Sigmoid colon (tissue), 3 donors: ENCODE results near the gene DNAL1.

Experiments used
- POLR2A ChIP-seq, 2 donors: fragments of 450-650 bp; IDR thresholded peaks; one replicate each; pipeline ENCODE4 v1.6.1; 2016; ENCODE audit warnings: antibody characterized with exemption in 2 of 2, mild to moderate bottlenecking in 2 of 2, moderate library complexity in 2 of 2
- TF ChIP-seq, protein P1 (sequence below), 4 experiments: fragments of 450-650 bp in 3 of 4; fragments of 200-600 bp in 1 of 4; IDR thresholded peaks; one replicate each; pipeline ENCODE4 v1.5.1; 2016 to 2019; ENCODE audit warnings: antibody characterized with exemption in 4 of 4, mild to moderate bottlenecking in 3 of 4, moderate library complexity in 2 of 4

DNA sequence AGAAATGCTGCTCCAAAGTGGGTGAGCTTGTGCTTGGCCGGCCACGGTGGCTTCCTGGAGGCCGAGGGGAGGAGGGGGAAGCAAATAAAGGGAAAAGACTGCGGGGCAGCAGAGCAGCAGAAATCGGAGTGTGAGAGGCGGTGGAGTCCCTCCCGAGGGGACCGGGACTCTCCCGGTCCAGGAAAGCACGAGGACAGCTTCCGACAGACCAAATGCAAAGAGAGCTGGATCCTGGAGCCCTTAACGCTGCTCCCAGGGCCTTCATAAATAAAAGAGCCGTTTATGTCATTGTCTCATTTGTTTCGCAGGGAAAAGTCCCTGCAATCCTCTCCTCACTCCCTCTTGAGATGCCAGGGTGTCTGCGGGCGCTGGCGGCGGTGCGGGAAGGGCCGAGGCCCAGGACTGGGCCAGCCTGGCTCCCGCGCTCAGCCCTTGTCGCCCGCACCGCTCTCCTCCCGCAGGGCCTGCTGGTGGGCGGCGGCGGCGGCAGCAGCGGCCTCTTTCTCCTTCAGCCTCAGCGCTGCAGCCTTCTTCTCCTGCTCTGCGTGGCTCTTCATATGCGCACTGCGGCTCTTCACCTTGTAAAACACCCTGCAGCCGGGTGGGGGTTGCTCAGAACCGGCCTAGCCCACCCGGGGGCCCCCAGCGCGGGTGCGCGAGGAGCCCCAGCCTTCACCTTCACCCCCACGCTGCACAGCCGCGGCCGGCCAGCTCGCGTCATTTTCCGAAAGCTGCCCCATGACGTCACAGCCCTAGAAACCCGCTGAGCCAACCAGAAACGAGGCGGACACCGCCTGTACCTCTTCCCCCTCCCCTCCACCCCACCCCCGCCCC lies 73.8 kb downstream of the DNAL1 start:
- TF ChIP-seq, protein P1, sequence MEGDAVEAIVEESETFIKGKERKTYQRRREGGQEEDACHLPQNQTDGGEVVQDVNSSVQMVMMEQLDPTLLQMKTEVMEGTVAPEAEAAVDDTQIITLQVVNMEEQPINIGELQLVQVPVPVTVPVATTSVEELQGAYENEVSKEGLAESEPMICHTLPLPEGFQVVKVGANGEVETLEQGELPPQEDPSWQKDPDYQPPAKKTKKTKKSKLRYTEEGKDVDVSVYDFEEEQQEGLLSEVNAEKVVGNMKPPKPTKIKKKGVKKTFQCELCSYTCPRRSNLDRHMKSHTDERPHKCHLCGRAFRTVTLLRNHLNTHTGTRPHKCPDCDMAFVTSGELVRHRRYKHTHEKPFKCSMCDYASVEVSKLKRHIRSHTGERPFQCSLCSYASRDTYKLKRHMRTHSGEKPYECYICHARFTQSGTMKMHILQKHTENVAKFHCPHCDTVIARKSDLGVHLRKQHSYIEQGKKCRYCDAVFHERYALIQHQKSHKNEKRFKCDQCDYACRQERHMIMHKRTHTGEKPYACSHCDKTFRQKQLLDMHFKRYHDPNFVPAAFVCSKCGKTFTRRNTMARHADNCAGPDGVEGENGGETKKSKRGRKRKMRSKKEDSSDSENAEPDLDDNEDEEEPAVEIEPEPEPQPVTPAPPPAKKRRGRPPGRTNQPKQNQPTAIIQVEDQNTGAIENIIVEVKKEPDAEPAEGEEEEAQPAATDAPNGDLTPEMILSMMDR (IDR thresholded peaks at IDR 0.05): no peak
- no peak for TF ChIP-seq POLR2A (IDR thresholded peaks at IDR 0.05)
